Mesothelial cell of epicardium (in vitro differentiated cells): ENCODE results near the gene TRAF3. TPM values are rescaled to one million over a fixed set of nuclear protein-coding genes. Genes with fewer than 3 reads are reported as not detected.

ENCODE experiments used
- DNase-seq, 2 experiments: peaks; one replicate each; pipeline ENCODE4 v3.0.0; 2021; ENCODE audit warnings: low spot score in 2 of 2; ENCODE audit not compliant: unreplicated experiment in 2 of 2
- H3K27ac Mint-ChIP-seq: 2 replicates; pipeline ENCODE4 v1.8.0; 2021; ENCODE audit warnings: mixed read lengths
- H3K27me3 Mint-ChIP-seq: 2 replicates; pipeline ENCODE4 v1.8.0; 2021; ENCODE audit warnings: low read depth, mixed read lengths
- H3K36me3 Mint-ChIP-seq: 2 replicates; pipeline ENCODE4 v1.8.0; 2021; ENCODE audit warnings: mixed read lengths
- H3K4me1 Mint-ChIP-seq: 2 replicates; pipeline ENCODE4 v1.8.0; 2021; ENCODE audit warnings: mixed read lengths
- H3K4me3 Mint-ChIP-seq: 2 replicates; pipeline ENCODE4 v1.8.0; 2021; ENCODE audit warnings: mild to moderate bottlenecking, moderate library complexity, mixed read lengths
- H3K9me3 Mint-ChIP-seq: 2 replicates; pipeline ENCODE4 v1.8.0; 2021; ENCODE audit warnings: mixed read lengths
- total RNA-seq: library from RNA; stranded (reverse); gene quantifications from 3 replicates; pipeline ENCODE4 v1.2.1, GENCODE V29; 2021
- TF ChIP-seq, protein P1 (sequence below): fragments of 200-600 bp; sonication (generic); IDR thresholded peaks from one replicate; pipeline ENCODE4 v1.5.0; 2021; ENCODE audit warnings: antibody characterized with exemption; ENCODE audit not compliant: unreplicated experiment

The TRAF3 gene
- total RNA-seq, 1 donor from 2014 or later, result 26.4 TPM

DNA sequence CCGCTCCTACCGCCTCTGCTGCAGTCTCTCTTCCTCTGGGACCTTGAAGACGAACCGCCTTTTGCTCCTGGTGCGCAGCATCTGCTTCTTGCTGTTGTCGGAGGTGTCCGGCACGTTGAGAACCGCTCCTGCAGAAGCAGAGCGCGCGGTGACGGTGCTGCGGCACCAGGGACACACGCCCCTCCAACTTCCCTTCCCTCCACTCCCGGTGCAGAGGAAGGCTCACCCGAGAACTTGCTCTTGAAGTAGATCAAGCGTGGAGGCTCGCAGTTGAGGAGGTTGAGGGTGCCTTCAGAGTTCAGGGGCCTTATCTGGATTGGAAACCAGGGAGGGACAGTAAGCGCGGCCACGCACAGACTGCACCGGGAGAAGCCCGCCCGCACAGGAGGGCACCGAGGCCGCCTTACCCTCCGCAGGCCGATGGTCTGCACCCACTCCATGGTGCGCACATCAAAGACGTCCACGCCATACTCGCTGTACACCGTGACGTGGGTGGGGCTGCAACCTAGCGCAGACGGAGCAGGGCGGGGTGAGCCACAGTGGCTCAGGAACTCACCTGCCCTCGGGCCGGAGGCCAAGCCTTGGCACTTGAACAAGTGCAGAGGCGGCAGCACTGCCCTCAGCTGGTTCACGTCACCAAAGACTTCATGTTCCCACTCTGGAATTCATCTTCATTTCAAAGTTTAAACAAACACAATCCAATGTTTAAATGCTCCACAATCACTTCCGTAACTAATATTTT is 162.7 kb downstream of the TRAF3 start:
- TF ChIP-seq, protein P1, sequence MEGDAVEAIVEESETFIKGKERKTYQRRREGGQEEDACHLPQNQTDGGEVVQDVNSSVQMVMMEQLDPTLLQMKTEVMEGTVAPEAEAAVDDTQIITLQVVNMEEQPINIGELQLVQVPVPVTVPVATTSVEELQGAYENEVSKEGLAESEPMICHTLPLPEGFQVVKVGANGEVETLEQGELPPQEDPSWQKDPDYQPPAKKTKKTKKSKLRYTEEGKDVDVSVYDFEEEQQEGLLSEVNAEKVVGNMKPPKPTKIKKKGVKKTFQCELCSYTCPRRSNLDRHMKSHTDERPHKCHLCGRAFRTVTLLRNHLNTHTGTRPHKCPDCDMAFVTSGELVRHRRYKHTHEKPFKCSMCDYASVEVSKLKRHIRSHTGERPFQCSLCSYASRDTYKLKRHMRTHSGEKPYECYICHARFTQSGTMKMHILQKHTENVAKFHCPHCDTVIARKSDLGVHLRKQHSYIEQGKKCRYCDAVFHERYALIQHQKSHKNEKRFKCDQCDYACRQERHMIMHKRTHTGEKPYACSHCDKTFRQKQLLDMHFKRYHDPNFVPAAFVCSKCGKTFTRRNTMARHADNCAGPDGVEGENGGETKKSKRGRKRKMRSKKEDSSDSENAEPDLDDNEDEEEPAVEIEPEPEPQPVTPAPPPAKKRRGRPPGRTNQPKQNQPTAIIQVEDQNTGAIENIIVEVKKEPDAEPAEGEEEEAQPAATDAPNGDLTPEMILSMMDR, result no peak
- DNase-seq, result no peak
- Mint-ChIP-seq H3K27me3 (no peaks in the 10 kb centered on the region), H3K27ac (no peak overlapping the region), H3K4me3 (no peak overlapping the region), H3K9me3 (no peaks in the 10 kb centered on the region), H3K4me1 (no peaks in the 10 kb centered on the region), H3K36me3 (peaks cover 34% of the 10 kb centered on the region)

DNA sequence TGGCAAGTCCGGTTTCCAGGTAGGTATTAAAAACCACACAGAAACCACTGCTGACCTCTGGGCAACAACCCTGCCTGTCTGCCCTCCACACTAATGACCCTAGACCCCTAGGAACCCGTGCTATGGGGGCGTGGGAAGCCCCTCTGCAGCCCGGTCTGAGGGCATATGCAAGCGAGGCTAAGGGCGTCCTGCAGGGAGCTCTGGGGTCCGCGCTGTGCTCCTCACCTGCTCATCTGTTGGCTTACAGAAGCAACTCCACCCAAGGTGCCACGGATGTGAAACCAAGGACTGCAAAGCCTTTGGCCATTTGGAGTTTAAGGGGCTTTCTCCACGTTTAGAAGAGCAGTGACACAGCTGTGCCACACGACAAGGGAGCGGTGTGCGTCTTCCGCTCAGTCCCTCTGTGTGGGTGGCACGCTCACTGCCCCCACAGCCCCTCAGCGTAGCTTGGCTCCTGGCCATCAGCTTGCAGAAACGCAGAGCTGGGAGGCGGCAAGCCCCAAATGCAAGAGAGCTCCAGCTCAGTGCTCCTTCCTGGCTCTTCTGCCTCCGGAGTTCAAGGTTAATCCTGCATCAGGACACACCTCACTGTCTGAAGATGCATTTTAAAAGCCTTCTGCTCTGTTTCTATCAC is 163.6 kb downstream of the TRAF3 start:
- no peak for DNase-seq
- Mint-ChIP-seq H3K36me3 (peaks cover 35% of the 10 kb centered on the region), H3K9me3 (no peaks in the 10 kb centered on the region), H3K4me3 (no peak overlapping the region), H3K4me1 (no peaks in the 10 kb centered on the region), H3K27me3 (no peaks in the 10 kb centered on the region), H3K27ac (no peak overlapping the region)
- TF ChIP-seq, protein P1, result no peak

GRCh38 chr14:102941419-102942011 is 164.3 kb downstream of the TRAF3 start:
- Mint-ChIP-seq H3K4me1 (no peaks in the 10 kb centered on the region), H3K27me3 (no peaks in the 10 kb centered on the region), H3K9me3 (no peaks in the 10 kb centered on the region), H3K27ac (no peak overlapping the region), H3K4me3 (no peak overlapping the region), H3K36me3 (peaks cover 35% of the 10 kb centered on the region)
- TF ChIP-seq, protein P1, result no peak
- DNase-seq, result no peak

DNA sequence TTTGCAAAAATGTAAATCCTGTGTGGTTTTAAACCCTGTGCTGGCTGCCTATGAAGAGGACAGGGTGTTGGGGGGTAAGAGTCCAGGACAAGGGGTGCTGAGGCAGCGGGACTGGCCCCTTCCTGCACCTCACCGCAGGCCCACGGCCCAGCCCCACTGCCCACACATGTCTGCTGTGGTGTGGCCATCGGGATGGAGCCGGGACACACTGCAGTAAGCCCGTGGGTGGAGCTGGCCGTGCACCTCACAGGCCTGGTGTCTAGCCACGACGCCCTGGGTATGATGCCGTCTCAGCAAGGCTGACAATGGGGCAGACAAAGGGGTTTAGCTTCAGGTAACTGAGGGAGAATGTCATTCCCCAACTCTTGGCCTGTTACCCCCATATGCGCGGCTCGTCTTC is 164.8 kb downstream of the TRAF3 start:
- H3K27me3 Mint-ChIP-seq, result no peaks in the 10 kb centered on the region
- H3K4me1 Mint-ChIP-seq, result no peaks in the 10 kb centered on the region
- no peak for DNase-seq
- H3K27ac Mint-ChIP-seq, result no peak overlapping the region
- H3K4me3 Mint-ChIP-seq, result no peak overlapping the region
- TF ChIP-seq, protein P1, result no peak
- H3K36me3 Mint-ChIP-seq, result peaks cover 34% of the 10 kb centered on the region
- no peaks in the 10 kb centered on the region for H3K9me3 Mint-ChIP-seq

DNA sequence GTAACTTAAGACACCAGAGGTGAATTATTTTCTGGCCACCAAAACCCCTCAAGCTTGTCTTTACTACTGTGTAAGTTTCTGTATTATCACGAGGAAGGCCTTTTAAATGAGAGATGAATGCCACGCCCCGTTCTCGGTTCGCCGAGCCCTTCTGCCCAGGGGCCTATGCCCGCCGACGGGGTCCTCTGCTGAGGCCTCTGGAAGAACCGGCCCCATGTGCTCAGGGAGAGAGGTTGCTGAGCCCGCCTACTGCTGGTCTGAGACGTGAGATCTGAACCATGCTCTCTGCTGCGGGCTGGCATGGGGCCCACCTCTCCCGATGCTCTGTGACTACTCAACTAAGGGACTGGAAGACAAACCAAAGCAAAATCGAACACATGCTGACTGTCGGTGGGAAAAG is 166.2 kb downstream of the TRAF3 start:
- DNase-seq, result no peak
- Mint-ChIP-seq H3K27me3 (no peaks in the 10 kb centered on the region), H3K4me3 (no peak overlapping the region), H3K36me3 (peaks cover 35% of the 10 kb centered on the region), H3K4me1 (no peaks in the 10 kb centered on the region), H3K27ac (no peak overlapping the region), H3K9me3 (no peaks in the 10 kb centered on the region)
- TF ChIP-seq, protein P1, result no peak
